Endothelial cell (in vitro differentiated cells): ENCODE results near the gene GUCY2D. TPM values are rescaled to one million over a fixed set of nuclear protein-coding genes. Genes with fewer than 3 reads are reported as not detected.

Source experiments
- DNase-seq: peaks from one replicate; pipeline ENCODE4 v3.0.0; 2021; ENCODE audit warnings: low spot score
- H3K27ac Mint-ChIP-seq: one replicate; pipeline ENCODE4 v1.8.0; 2021; ENCODE audit warnings: mixed read lengths, inconsistent platforms; ENCODE audit not compliant: unreplicated experiment
- H3K27me3 Mint-ChIP-seq: one replicate; pipeline ENCODE4 v1.8.0; 2021; ENCODE audit warnings: mild to moderate bottlenecking, moderate library complexity, mixed read lengths, inconsistent platforms; ENCODE audit not compliant: unreplicated experiment
- H3K36me3 Mint-ChIP-seq: one replicate; pipeline ENCODE4 v1.8.0; 2021; ENCODE audit warnings: mild to moderate bottlenecking, low read depth, mixed read lengths, inconsistent platforms; ENCODE audit not compliant: unreplicated experiment
- H3K4me1 Mint-ChIP-seq: one replicate; pipeline ENCODE4 v1.8.0; 2021; ENCODE audit warnings: mild to moderate bottlenecking, mixed read lengths, inconsistent platforms; ENCODE audit not compliant: unreplicated experiment
- H3K4me3 Mint-ChIP-seq: one replicate; pipeline ENCODE4 v1.8.0; 2021; ENCODE audit warnings: mild to moderate bottlenecking, mixed read lengths, inconsistent platforms; ENCODE audit not compliant: unreplicated experiment
- H3K9me3 Mint-ChIP-seq: one replicate; pipeline ENCODE4 v1.8.0; 2021; ENCODE audit warnings: mixed read lengths, inconsistent platforms; ENCODE audit not compliant: unreplicated experiment
- CTCF ChIP-seq: fragments of 200-600 bp; sonication (generic); IDR thresholded peaks from one replicate; pipeline ENCODE4 v1.5.0; 2021; ENCODE audit warnings: antibody characterized with exemption; ENCODE audit not compliant: unreplicated experiment
- total RNA-seq: library from RNA; stranded (reverse); fragmentation: NEBNext Ultra II Directional; extraction: Animal tissue kit (Norgen Biotek cat#: 25700); gene quantifications from one replicate; pipeline ENCODE4 v1.2.1, GENCODE V29; 2021; ENCODE audit not compliant: unreplicated experiment

Gene GUCY2D
- total RNA-seq, 1 donor from 2014 or later, result not detected

- Mint-ChIP-seq H3K9me3 (no peaks in the 10 kb centered on the region), H3K4me1 (peaks cover 48% of the 10 kb centered on the region), H3K27ac (peak overlapping the region; percentile 18), H3K27me3 (peaks cover 34% of the 10 kb centered on the region), H3K4me3 (no peak overlapping the region), H3K36me3 (peaks cover 4% of the 10 kb centered on the region)
- no peak for DNase-seq
- TF ChIP-seq CTCF, result no peak
Observed at GRCh38 chr17:8069587-8069860, 67.1 kb downstream of the GUCY2D start.

Other genes with a start within 250 kb of the GUCY2D start
- 47.4 TPM for gene KDM6B, start 168.4 kb upstream of the GUCY2D start, total RNA-seq
- gene TMEM88, start 147.5 kb upstream of the GUCY2D start, total RNA-seq, result 13.6 TPM
- 97.9 TPM for gene NAA38, start 145.1 kb upstream of the GUCY2D start, total RNA-seq
- 6.4 TPM for gene CYB5D1, start 144.6 kb upstream of the GUCY2D start, total RNA-seq
- 133 TPM for gene CHD3, start 113.8 kb upstream of the GUCY2D start, total RNA-seq
- gene RNF227, start 86.3 kb upstream of the GUCY2D start, total RNA-seq, result 0.77 TPM
- 1.6 TPM for gene KCNAB3, start 72.8 kb upstream of the GUCY2D start, total RNA-seq
- 171 TPM for gene TRAPPC1, start 70.7 kb upstream of the GUCY2D start, total RNA-seq
- gene CNTROB, start 70.4 kb upstream of the GUCY2D start, total RNA-seq, result 32.6 TPM
- 0.13 TPM for gene ALOX15B, start 36.4 kb downstream of the GUCY2D start, total RNA-seq
- 1.7 TPM for gene ALOX12B, start 85.1 kb downstream of the GUCY2D start, total RNA-seq
- not detected for gene ALOXE3, start 115.9 kb downstream of the GUCY2D start, total RNA-seq
- 3.3 TPM for gene HES7, start 121.5 kb downstream of the GUCY2D start, total RNA-seq
- 30.0 TPM for gene PER1, start 149.8 kb downstream of the GUCY2D start, total RNA-seq
- 19.8 TPM for gene VAMP2, start 160.3 kb downstream of the GUCY2D start, total RNA-seq
- 14.6 TPM for gene TMEM107, start 173.8 kb downstream of the GUCY2D start, total RNA-seq
- 9.7 TPM for gene BORCS6, start 187.6 kb downstream of the GUCY2D start, total RNA-seq
- 21.4 TPM for gene AURKB, start 208.0 kb downstream of the GUCY2D start, total RNA-seq
- 41.3 TPM for gene CTC1, start 245.4 kb downstream of the GUCY2D start, total RNA-seq
- gene PFAS, start 246.7 kb downstream of the GUCY2D start, total RNA-seq, result 67.0 TPM